Measurements from ENCODE around the gene SIAE.
"Not testable (repeated sequence)": the region's sequence is repeated elsewhere in the genome, so short reads cannot be mapped to it uniquely, and the experiment has no call there.

Gene SIAE

GRCh38 chr11:124605719-124606118, 67.8 kb downstream of the SIAE start:
- TF ChIP-seq CTCF (IDR thresholded peaks at IDR 0.05; ENCODE audit: insufficient read depth, low read length, missing control alignments), result no peak
- DNase-seq (ENCODE audit: low read depth, low spot score), result no peak
- POLR2A ChIA-PET, result no interaction called here
- CTCF ChIA-PET, result no interaction called here
- no peak overlapping the region for H3K4me3 ChIP-seq (ENCODE audit: low read depth, low read length)

GRCh38 chr11:124602723-124603122, 70.8 kb downstream of the SIAE start:
- H3K4me3 ChIP-seq (ENCODE audit: low read depth, low read length); POLR2A ChIA-PET; DNase-seq (ENCODE audit: low read depth, low spot score): not testable (repeated sequence)
- CTCF ChIA-PET, result interaction anchor here (1.4 to 2.3 kb wide), 2 partner anchors 187 to 201 kb away, joined by 3 to 6 read pairs; no protein-coding TSS in a partner anchor

GRCh38 chr11:124602193-124602592, 71.3 kb downstream of the SIAE start:
- POLR2A ChIA-PET, result no interaction called here
- TF ChIP-seq CTCF (IDR thresholded peaks at IDR 0.05; ENCODE audit: insufficient read depth, low read length, missing control alignments), result no peak
- CTCF ChIA-PET, result interaction anchor here (1.3 to 2.9 kb wide), 3 partner anchors 17 to 200 kb away, joined by 3 to 8 read pairs (median 6); no protein-coding TSS in a partner anchor
- DNase-seq (ENCODE audit: low read depth, low spot score), result no peak
- no peak overlapping the region for H3K4me3 ChIP-seq (ENCODE audit: low read depth, low read length)

- H3K4me3 ChIP-seq (ENCODE audit: low read depth, low read length), result no peak overlapping the region
- ChIA-PET CTCF (interaction anchor here (0.9 to 2.9 kb wide), 5 partner anchors 15 to 199 kb away, joined by 3 to 8 read pairs (median 4); partner anchors contain the start of gene TBRG1), POLR2A (no interaction called here)
- DNase-seq (ENCODE audit: low read depth, low spot score), result no peak
- no peak for TF ChIP-seq CTCF (IDR thresholded peaks at IDR 0.05; ENCODE audit: insufficient read depth, low read length, missing control alignments)
These were observed 72.8 kb downstream of the SIAE start for GRCh38 chr11:124600621-124601320.

GRCh38 chr11:124597626-124598025, 75.9 kb downstream of the SIAE start:
- H3K4me3 ChIP-seq (ENCODE audit: low read depth, low read length), result no peak overlapping the region
- no peak for TF ChIP-seq CTCF (IDR thresholded peaks at IDR 0.05; ENCODE audit: insufficient read depth, low read length, missing control alignments)
- DNase-seq (ENCODE audit: low read depth, low spot score), result no peak
- ChIA-PET POLR2A (no interaction called here), CTCF (no interaction called here)

GRCh38 chr11:124595302-124595701, 78.2 kb downstream of the SIAE start:
- ChIA-PET CTCF (interaction anchor here (0.8 to 2.7 kb wide), 3 partner anchors 11 to 179 kb away, joined by 3 to 12 read pairs (median 11); no protein-coding TSS in a partner anchor), POLR2A (no interaction called here)
- no peak for TF ChIP-seq CTCF (IDR thresholded peaks at IDR 0.05; ENCODE audit: insufficient read depth, low read length, missing control alignments)
- no peak overlapping the region for H3K4me3 ChIP-seq (ENCODE audit: low read depth, low read length)
- no peak for DNase-seq (ENCODE audit: low read depth, low spot score)

GRCh38 chr11:124592627-124593026, 80.9 kb downstream of the SIAE start:
- CTCF ChIA-PET, result no interaction called here
- no peak overlapping the region for H3K4me3 ChIP-seq (ENCODE audit: low read depth, low read length)
- no peak for TF ChIP-seq CTCF (IDR thresholded peaks at IDR 0.05; ENCODE audit: insufficient read depth, low read length, missing control alignments)
- POLR2A ChIA-PET, result no interaction called here
- DNase-seq (ENCODE audit: low read depth, low spot score), result no peak

Measured in AG04449 (cell line).